ENCODE data around the gene TMEM106C.

TMEM106C gene

GRCh38 chr12:47990351-47991105 is 27.1 kb downstream of the TMEM106C start:
- DNase-seq (ENCODE audit: insufficient read length, low spot score), result no peak

GRCh38 chr12:47991106-47992061 is 28.0 kb downstream of the TMEM106C start:
- no peak for FAIRE-seq
- DNase-seq (ENCODE audit: insufficient read length, low spot score), result no peak

More at GRCh38 chr12:47990351-47991105, 27.1 kb downstream of the TMEM106C start:
- FAIRE-seq, result no peak

GRCh38 chr12:47992776-47993175 is 29.4 kb downstream of the TMEM106C start:
- no peak for DNase-seq (ENCODE audit: insufficient read length, low spot score)
- FAIRE-seq, result no peak

- no peak for FAIRE-seq
- no peak for DNase-seq (ENCODE audit: insufficient read length, low spot score)
These were observed 30.1 kb downstream of the TMEM106C start for GRCh38 chr12:47993491-47993890.

GRCh38 chr12:47995981-47996401 is 32.6 kb downstream of the TMEM106C start:
- DNase-seq (ENCODE audit: insufficient read length, low spot score), result no peak
- FAIRE-seq, result no peak

- DNase-seq (ENCODE audit: insufficient read length, low spot score), result no peak
- no peak for FAIRE-seq
These were observed 33.9 kb downstream of the TMEM106C start for GRCh38 chr12:47997321-47997720.

GRCh38 chr12:47999816-48000215 is 36.4 kb downstream of the TMEM106C start:
- DNase-seq (ENCODE audit: insufficient read length, low spot score) (no peak), FAIRE-seq (no peak)

- peak; percentile 60 for DNase-seq (ENCODE audit: insufficient read length, low spot score)
- peak; percentile 64 for FAIRE-seq
These were observed 37.6 kb downstream of the TMEM106C start for GRCh38 chr12:48000878-48001504.

- DNase-seq (ENCODE audit: insufficient read length, low spot score), result peak; percentile 52
- no peak for FAIRE-seq
These were observed 38.4 kb downstream of the TMEM106C start for GRCh38 chr12:48001505-48002413.

GRCh38 chr12:48002414-48002730 is 39.0 kb downstream of the TMEM106C start:
- no peak for DNase-seq (ENCODE audit: insufficient read length, low spot score)
- FAIRE-seq, result no peak

- FAIRE-seq (no peak), DNase-seq (ENCODE audit: insufficient read length, low spot score) (peak; percentile 14)
These were observed 39.4 kb downstream of the TMEM106C start for GRCh38 chr12:48002773-48003218.

GRCh38 chr12:48003226-48004052 is 40.0 kb downstream of the TMEM106C start:
- FAIRE-seq, result no peak
- DNase-seq (ENCODE audit: insufficient read length, low spot score), result no peak

GRCh38 chr12:48004053-48004941 is 40.9 kb downstream of the TMEM106C start, which contains the start of gene COL2A1:
COL2A1 (minus strand) TSS chr12:48004476; CDS start chr12:48004321, 155 bp downstream.
- DNase-seq (ENCODE audit: insufficient read length, low spot score), result peak; percentile 10

GRCh38 chr12:48005001-48005749 is 41.8 kb downstream of the TMEM106C start:
- FAIRE-seq, result no peak

More at GRCh38 chr12:48004053-48004941, 40.9 kb downstream of the TMEM106C start, which contains the start of gene COL2A1:
- no peak for FAIRE-seq

GRCh38 chr12:48005750-48006021 is 42.3 kb downstream of the TMEM106C start:
- FAIRE-seq (no peak), DNase-seq (ENCODE audit: insufficient read length, low spot score) (no peak)

More at GRCh38 chr12:48005001-48005749, 41.8 kb downstream of the TMEM106C start:
- DNase-seq (ENCODE audit: insufficient read length, low spot score), result no peak

- DNase-seq (ENCODE audit: insufficient read length, low spot score) (no peak), FAIRE-seq (no peak)
These were observed 43.8 kb downstream of the TMEM106C start for GRCh38 chr12:48007206-48007605.

GRCh38 chr12:48008349-48008748 is 45.0 kb downstream of the TMEM106C start:
- no peak for FAIRE-seq
- no peak for DNase-seq (ENCODE audit: insufficient read length, low spot score)
